Measurements from ENCODE around the gene SCCPDH.

- TF ChIP-seq CTCF (conservative IDR thresholded peaks at IDR 0.05) (no peak), ZFX (IDR thresholded peaks at IDR 0.05) (no peak)
Measured at GRCh38 chr1:246683521-246683920, 40.7 kb upstream of the SCCPDH start.
